Dermis microvascular lymphatic vessel endothelial cell (primary cell): ENCODE results near the gene ADH6. TPM values are rescaled to one million over a fixed set of nuclear protein-coding genes. Genes with fewer than 3 reads are reported as not detected.
"Not testable (repeated sequence)": the region's sequence is repeated elsewhere in the genome, so short reads cannot be mapped to it uniquely, and the experiment has no call there.

Source experiments
- DNase-seq, 2 donors: peaks; one replicate each; pipeline versions ENCODE4 v3.0.0 to v3.0.0-alpha.2; 2010; ENCODE audit warnings: low read depth in 2 of 2
- total RNA-seq: library from RNA; depleted of rRNA; stranded (reverse); fragments of >200 nt; gene quantifications from 2 replicates; pipeline ENCODE4 v1.2.1, GENCODE V29; 2014

ADH6 gene
- not detected in 2 replicates for total RNA-seq

DNA sequence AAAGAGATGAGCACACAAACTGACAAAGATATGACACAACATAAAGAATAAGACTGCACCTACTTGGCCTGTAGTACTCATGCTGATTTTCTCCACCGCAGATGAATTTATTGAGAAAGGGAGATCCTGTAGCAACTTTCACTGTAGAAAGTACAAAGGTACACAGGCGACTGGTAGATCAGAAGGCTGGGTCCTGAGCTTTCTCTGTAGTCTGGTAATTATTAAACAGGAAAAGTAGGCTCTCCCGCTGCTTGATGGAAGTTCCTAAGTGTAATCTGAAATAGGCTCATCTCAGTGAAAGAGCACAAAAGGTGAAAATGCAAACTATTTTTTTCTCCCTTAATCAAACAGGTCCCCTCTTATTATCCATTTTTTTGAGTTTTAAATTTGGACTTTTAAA is at the start of gene ADH6:
Gene ADH6, minus strand, starts transcription at position 175 of the 400 bp plus-strand sequence. Its CDS starts 94 bp downstream, at position 81.
- DNase-seq: no peak

GRCh38 chr4:99264927-99265326 is 45.9 kb upstream of the ADH6 start:
- no peak for DNase-seq

GRCh38 chr4:99252746-99253145 is 33.7 kb upstream of the ADH6 start:
- DNase-seq: no peak

- DNase-seq: no peak
These were observed 29.7 kb upstream of the ADH6 start for GRCh38 chr4:99248714-99249113.

DNA sequence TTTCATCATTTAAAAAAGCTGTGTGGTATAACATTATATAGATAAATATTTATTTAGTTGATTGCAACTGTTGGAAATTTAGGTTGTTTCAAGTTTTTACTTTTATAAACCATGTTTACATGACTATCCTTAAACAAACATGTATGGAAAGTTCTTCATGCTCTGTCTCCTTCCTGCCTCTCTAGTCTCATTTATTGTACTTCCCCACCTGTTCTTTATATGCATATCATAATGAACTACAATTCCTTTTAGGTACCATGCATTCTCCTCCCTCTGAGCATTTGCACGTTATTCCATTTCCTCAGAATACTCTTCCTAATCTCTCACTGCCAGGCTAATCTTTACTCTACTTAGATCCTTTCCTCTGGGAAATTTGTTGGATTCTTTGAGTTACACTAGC is 16.9 kb upstream of the ADH6 start:
- no peak for DNase-seq

- no peak for DNase-seq
These were observed 15.4 kb upstream of the ADH6 start for GRCh38 chr4:99234331-99235010.

DNA sequence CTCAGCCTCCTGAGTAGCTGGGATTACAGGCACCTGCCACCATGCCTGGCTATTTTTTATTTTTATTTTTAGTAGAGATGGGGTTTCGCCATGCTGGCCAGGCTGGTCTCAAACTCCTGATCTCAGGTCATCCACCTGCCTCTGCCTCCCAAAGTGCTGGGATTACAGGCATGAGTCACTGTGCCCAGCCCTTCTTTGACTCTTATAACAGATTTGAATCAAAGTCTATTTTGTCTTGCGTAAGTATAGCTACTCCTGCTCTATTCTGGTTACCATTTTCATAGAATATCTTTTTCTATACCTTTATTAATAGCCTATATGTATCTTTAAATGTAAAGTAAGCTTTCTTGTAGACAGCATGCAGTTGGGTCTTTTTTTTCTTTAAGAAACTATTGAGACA is 14.4 kb upstream of the ADH6 start:
- not testable (repeated sequence) for DNase-seq

- not testable (repeated sequence) for DNase-seq
These were observed 9.7 kb upstream of the ADH6 start for GRCh38 chr4:99228706-99229105.

- DNase-seq: not testable (repeated sequence)
These were observed 8.6 kb upstream of the ADH6 start for GRCh38 chr4:99227646-99228045.

DNA sequence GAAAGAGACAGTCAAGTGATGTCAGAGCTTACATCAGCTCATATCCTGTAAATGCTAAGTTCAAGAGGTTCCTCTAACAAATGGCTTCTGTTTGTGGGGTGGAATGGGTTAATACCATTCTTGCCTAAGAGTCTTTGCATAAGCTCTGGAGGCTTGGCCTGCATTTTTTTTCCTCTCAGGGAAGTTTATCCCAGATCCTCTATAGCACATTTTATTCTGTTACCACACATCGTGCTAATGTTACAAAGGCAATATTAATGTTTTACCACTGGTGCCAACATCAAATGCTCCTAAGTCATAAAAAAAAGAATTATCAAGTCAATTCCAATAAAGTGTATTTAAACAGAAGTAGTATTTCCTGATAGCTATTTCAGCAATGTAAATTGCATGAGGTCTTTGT is 2.9 kb upstream of the ADH6 start:
- no peak for DNase-seq

GRCh38 chr4:99219479-99219878 is 433 bp upstream of the ADH6 start:
- DNase-seq: no peak

- DNase-seq: no peak
These were observed 3.5 kb downstream of the ADH6 start for GRCh38 chr4:99215521-99215920.

GRCh38 chr4:99210789-99211188 is 8.3 kb downstream of the ADH6 start:
- no peak for DNase-seq

DNA sequence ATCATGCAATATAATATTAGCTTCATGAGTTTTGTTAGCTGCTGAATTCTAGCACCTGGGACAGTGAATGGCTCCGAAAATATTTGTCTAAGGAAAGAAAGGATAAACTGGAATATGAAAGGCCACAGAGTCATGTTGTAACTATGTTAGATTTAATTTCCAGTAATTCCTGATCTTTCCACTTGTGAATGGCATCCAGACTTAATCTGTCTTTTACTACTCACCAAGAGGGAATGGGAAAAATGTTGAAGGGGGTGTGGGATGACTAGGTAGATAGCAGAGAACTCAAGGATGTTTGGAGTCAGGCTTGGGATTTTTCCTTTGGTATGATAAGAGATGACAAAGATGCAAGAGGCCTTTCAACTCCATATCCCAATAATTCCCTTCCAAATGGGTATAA is 9.4 kb downstream of the ADH6 start:
- DNase-seq: no peak

DNA sequence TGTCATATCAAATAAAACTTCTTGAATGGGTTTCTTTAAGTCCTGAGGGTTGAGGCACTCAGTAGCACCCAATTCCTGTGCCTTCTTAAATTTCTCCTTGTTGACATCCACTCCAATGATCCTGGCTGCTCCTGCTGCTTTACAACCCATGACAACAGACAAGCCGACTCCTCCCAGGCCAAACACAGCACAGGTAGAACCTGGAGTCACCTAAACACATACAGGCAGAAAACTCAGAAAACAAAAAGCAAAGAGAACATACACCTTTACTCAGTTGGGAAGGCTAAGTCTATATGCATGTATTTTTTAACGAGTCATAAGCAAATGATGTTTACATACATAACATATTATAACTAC is 10.3 kb downstream of the ADH6 start:
- no peak for DNase-seq

GRCh38 chr4:99207911-99208718 is 10.9 kb downstream of the ADH6 start:
- no peak for DNase-seq

DNA sequence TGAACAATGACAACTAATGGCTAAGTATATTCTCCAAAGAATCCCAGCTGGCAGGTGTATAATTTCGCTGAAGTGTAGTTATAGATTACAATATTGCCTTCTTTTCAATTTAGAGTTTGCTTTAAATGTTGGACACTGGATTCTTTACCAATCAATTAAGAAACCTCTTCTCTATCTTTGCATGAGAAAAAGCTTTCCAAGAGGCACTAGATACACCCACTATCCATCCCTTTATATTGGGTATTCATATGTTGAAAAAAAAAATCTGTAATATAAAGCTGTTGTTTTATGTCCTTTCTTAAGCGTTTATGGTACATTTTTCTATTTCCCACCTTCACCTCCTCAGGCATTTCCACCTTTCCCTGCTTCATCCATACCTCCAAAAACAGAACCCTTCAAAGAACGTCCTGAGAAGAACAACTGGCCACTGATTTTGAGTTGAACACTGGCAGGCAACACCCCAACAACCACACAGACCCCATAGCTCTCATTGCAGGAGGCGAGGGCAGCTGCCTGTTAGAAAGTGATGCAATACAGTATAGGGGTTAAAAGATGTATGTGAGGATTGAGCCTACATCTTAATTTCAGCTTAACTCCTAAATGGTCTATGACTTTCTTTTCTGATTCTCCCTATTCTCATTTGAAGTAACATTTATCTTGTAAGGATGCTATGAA is 11.8 kb downstream of the ADH6 start:
- DNase-seq: no peak

DNA sequence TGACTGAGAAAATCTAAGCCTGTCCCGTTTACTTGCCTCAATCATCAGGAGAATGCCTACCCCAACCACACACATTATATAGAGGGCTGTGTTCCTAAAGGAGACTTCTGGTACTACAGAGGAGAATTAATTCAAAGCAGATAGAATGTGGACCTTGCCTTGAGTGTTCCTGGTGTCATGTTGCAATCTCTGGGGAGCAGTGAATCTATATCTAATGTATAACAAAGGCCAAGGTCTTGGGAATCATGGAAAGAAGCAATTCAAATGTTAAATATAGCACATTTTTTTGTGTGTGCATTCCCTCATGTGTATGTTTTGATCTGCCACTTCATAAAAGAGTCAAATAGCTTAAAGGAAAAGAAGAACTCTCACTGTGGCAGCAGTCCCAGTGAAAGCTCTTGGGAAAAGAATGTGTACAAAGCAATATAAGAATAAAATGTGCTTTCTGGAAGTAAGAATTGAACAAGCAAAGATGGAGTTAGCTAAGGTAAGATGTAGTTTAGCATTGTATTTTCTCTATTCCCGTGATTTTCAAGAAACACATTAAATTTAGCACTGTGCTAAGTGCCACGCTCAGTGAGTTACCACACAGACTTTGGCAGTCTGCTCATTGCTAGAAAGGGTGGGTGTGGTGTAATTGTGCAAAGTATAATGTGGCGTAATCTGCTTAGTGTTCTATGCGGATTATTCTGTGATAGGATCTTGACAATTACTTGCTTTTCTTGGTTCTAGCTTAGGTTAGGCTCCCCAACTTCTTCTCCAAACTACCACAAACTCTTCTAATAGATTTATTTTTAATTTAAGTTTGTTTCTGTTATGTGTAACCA is 13.7 kb downstream of the ADH6 start:
- no peak for DNase-seq

DNA sequence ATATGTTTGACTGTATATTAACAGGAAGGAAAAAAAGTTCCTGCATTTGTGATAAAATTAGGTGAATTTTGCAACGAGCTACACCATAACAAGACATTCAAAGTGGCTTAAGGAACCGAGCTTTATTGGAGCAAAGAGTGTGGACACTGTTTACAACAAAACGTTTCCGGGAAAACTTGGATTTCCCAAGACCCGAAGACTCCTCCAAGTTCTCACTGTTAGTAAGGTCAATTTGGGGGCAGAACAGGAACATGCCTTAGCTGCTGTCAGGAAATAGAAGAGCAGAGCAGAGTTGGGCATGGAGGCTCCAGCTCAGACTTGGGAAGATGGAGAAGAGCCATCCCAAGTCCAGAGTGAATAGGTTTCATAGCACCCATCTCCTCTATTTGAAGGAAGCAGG is 16.5 kb downstream of the ADH6 start:
- no peak for DNase-seq

DNA sequence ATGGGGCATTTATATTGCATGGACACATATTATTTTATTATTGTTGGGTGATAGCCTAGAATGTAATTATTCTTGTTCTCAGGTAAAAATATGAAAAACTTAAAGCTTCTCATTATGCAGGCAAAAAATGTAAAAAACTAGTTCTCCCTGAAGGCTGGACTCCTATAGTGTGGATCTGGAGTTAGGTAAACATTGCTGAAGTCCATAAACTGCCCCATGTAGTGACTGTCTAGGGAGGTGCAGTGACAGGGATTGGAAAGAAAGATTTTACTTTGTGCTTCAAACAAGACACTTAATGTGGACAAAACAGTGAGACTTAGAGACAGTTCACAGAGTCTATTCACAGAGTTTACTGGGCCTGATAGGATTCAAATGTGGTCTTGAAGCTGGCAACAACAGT is 17.0 kb downstream of the ADH6 start:
- DNase-seq: no peak

DNA sequence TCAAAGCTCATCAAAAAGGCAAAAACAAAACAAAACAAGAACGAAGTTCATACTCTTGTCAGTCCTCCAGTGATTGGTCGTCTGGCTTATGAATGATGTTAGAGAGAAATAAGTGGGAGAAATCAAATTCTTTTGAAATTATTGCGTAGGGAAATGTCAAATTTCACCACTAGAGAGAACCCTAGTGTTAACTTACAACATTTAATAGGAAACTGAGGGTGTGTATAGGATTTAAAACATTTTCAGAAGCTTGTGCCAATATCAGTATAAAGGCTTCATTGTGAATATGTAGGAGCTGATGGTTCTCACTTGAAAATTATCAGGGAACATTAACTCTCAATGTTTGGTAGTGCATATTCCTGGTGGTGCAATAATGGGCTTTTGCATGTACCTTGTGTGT is 17.4 kb downstream of the ADH6 start:
- no peak for DNase-seq

DNA sequence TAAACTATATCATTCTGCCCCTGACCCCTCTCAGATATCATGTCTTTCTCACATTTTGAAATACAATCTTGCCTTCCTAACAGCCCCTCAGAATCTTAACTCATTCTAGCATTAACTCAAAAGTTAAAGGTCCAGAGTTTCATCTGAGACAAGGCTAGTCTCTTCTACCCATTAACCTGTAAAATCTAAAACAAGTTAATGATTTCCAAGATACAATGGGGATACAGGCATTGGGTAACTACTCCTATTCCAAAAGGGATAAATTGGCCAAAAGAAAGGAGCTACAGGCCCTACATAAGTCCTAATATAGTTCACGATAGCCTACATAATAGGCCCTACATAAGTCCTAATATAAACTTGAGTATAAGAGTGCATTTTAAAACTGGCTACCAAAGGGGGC is 18.9 kb downstream of the ADH6 start:
- DNase-seq: no peak
